Adrenal gland (tissue), 12 donors: ENCODE measurements around the gene RANGAP1. TPM values are rescaled to one million over a fixed set of nuclear protein-coding genes. Genes with fewer than 3 reads are reported as not detected.

Experiments
- DNase-seq, 7 donors: peaks; one replicate each; pipeline ENCODE4 v3.0.0-alpha.2; 2019 to 2020
- H3K27ac ChIP-seq, 5 donors: fragments of 200-600 bp; sonication (generic) in 4 of 5; 1 replicate in 3 of 5; 2 replicates in 2 of 5; pipeline versions ENCODE4 v1.5.1 to v1.8.0; 2016 to 2020; ENCODE audit warnings: mild to moderate bottlenecking in 1 of 5
- H3K27me3 ChIP-seq: fragments of 200-600 bp; 2 replicates; pipeline ENCODE4 v1.8.0; 2021
- H3K36me3 ChIP-seq, 2 donors: fragments of 200-600 bp; replicated peaks in 1 of 2; 1 replicate in 1 of 2; 2 replicates in 1 of 2; pipeline versions ENCODE4 v1.5.1 to v1.8.0; 2018 to 2022
- H3K4me1 ChIP-seq, 2 donors: fragments of 200-600 bp; replicated peaks in 1 of 2; 1 replicate in 1 of 2; 2 replicates in 1 of 2; pipeline versions ENCODE4 v1.5.1 to v1.8.0; 2018 to 2021
- H3K4me3 ChIP-seq, 4 donors: fragments of 200-600 bp; sonication (generic) in 3 of 4; one replicate each; pipeline ENCODE4 v1.5.1; 2016 to 2018
- H3K9me3 ChIP-seq, 3 donors: fragments of 200-600 bp; sonication (generic) in 1 of 3; replicated peaks in 1 of 3; 1 replicate in 2 of 3; 2 replicates in 1 of 3; pipeline versions ENCODE4 v1.5.1 to v1.8.0; 2016 to 2021
- CTCF ChIP-seq, 6 experiments: fragments of 450-650 bp in 4 of 6; fragments of 200-600 bp in 2 of 6; sonication (generic) in 1 of 6; IDR thresholded peaks; 1 replicate in 5 of 6; 2 replicates in 1 of 6; pipeline versions ENCODE4 v1.5.1 to v1.8.0; 2016 to 2021; ENCODE audit warnings: antibody characterized with exemption in 6 of 6, mild to moderate bottlenecking in 2 of 6, moderate library complexity in 1 of 6
- POLR2A ChIP-seq, 2 donors: fragments of 450-650 bp; IDR thresholded peaks; one replicate each; pipeline ENCODE4 v1.6.1; 2017; ENCODE audit warnings: antibody characterized with exemption in 2 of 2, mild to moderate bottlenecking in 2 of 2, moderate library complexity in 1 of 2
- WGBS, 4 donors: extraction: QIAGEN DNeasy Blood & Tissue Kit in 2 of 4; methylation state at CpG; one replicate each; pipeline versions ENCODE4 v1.1.5 to v1.1.7; 2013 to 2017; 5-methylcytosine and 5-hydroxymethylcytosine counted together
- intact Hi-C, 2 donors: fragments of 100-400 bp; cut with DNase I; formaldehyde crosslinking; loops; one replicate each; pipeline versions ENCODE4 v1.14.1 to v1.15.0; 2022 to 2023
- polyA plus RNA-seq, 3 donors: library from polyadenylated mRNA; stranded (reverse); fragments of 200-250 nt in 2 of 3; fragments of 350-450 nt in 1 of 3; fragmentation: Illumina TruSeq in 1 of 3; extraction: RNeasy Lipid Tissue Mini Kit (QIAGEN cat#74804) in 1 of 3; gene quantifications; one replicate each; pipeline ENCODE4 v1.2.3, GENCODE V29; 2013 to 2014
- total RNA-seq, 9 donors: library from RNA; depleted of rRNA in 4 of 9; stranded (reverse); fragments of >200 nt in 4 of 9; fragments of 120-200 nt in 1 of 9; fragmentation: NEBNext Ultra II Directional in 1 of 9; extraction: Animal tissue kit (Norgen Biotek cat#: 25700) in 1 of 9; gene quantifications; one replicate each; pipeline versions ENCODE4 v1.1.0 to v1.2.4, GENCODE V29; 2013 to 2023
- donor health status: healthy with polysubstance abuse.
- donor health status: Bipolar disorder and iron deficiency.
- donor health status: DM: yes; HTN: yes; CAD: no.
- donor health status: DM: no; HTN: no; CAD: no.
- donor health status: DM: no; HTN: no; CAD: no.
- donor health status: DM: yes; HTN: yes; CAD: no.

The RANGAP1 gene
- total and polyA plus RNA-seq, 12 donors: 56.6 to 134 (median 76.7) TPM

- peak overlapping the region; percentile 73 to 98 (median 84) for H3K27ac ChIP-seq
- no peaks in the 10 kb centered on the region for H3K9me3 ChIP-seq
- peaks cover 0 to 32% of the 10 kb centered on the region in 2 donors for H3K4me1 ChIP-seq
- H3K27me3 ChIP-seq: no peaks in the 10 kb centered on the region
- TF ChIP-seq CTCF (IDR thresholded peaks at IDR 0.05) (no peak), POLR2A (IDR thresholded peaks at IDR 0.05) (peak in 1 of 2 donors; percentile 41)
- H3K4me3 ChIP-seq: peak overlapping the region; percentile 14 to 86 (median 64)
- 0 to 2% (median 0%) methylated on average over 6 to 30 of the region's 30 CpGs for WGBS, 4 donors
- intact Hi-C loops: no loop called here
- peak; percentile 86 to 95 (median 92) for DNase-seq
- H3K36me3 ChIP-seq: peaks cover 0 to 13% of the 10 kb centered on the region in 2 donors
These were observed 557 bp downstream of the RANGAP1 start for GRCh38 chr22:41285441-41285819.

- Histone ChIP-seq H3K36me3 (peaks cover 0 to 20% of the 10 kb centered on the region in 2 donors), H3K4me1 (peaks cover 0 to 29% of the 10 kb centered on the region in 2 donors), H3K27ac (peak overlapping the region in 4 of 5 donors; percentile 73 to 98 (median 84)), H3K9me3 (no peaks in the 10 kb centered on the region), H3K4me3 (no peak overlapping the region), H3K27me3 (no peaks in the 10 kb centered on the region)
- intact Hi-C loops: no loop called here
- whole genome bisulfite sequencing, 4 donors: 82 to 89% (median 85%) methylated on average over 10 of the region's 10 CpGs
- TF ChIP-seq CTCF (IDR thresholded peaks at IDR 0.05) (no peak), POLR2A (IDR thresholded peaks at IDR 0.05) (no peak)
- DNase-seq: no peak
These were observed 1.5 kb downstream of the RANGAP1 start for GRCh38 chr22:41284465-41284864.

DNA sequence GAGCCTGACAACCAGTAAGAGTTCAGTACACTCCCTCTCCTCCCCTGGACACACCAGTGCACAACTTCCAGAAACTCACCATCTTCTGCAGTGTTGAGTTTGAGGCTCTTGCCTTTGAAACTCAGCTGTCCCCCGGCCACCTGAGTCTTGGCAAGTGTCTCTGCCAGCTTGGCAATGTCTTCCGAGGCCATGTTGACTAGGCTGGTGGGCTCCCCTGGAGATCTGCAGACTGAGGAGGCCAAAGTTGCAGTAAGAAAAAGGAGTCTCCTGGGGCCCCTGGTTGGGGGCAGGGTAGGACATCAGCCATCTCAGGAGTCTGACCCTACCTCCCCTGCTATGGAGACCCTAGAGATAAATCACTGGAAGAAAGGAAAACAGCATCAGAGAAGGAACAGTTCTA lies 5.1 kb downstream of the RANGAP1 start:
- Histone ChIP-seq H3K27me3 (no peaks in the 10 kb centered on the region), H3K4me3 (no peak overlapping the region), H3K4me1 (peaks cover 0 to 12% of the 10 kb centered on the region in 2 donors), H3K9me3 (no peaks in the 10 kb centered on the region), H3K36me3 (peaks cover 0 to 47% of the 10 kb centered on the region in 2 donors), H3K27ac (no peak overlapping the region)
- DNase-seq: no peak
- no peak for TF ChIP-seq CTCF (IDR thresholded peaks at IDR 0.05)
- no peak for TF ChIP-seq POLR2A (IDR thresholded peaks at IDR 0.05)
- intact Hi-C loops: no loop called here
- WGBS, 4 donors: 71 to 93% (median 78%) methylated on average over 2 of the region's 2 CpGs

GRCh38 chr22:41280065-41280464 lies 5.9 kb downstream of the RANGAP1 start:
- WGBS, 4 donors: 75 to 83% (median 80%) methylated on average over 3 of the region's 3 CpGs
- no peaks in the 10 kb centered on the region for H3K9me3 ChIP-seq
- no peak overlapping the region for H3K4me3 ChIP-seq
- DNase-seq: no peak
- H3K27ac ChIP-seq: no peak overlapping the region
- peaks cover 0 to 10% of the 10 kb centered on the region in 2 donors for H3K4me1 ChIP-seq
- intact Hi-C loops: no loop called here
- TF ChIP-seq POLR2A (IDR thresholded peaks at IDR 0.05) (no peak), CTCF (IDR thresholded peaks at IDR 0.05) (no peak)
- peaks cover 0 to 54% of the 10 kb centered on the region in 2 donors for H3K36me3 ChIP-seq
- no peaks in the 10 kb centered on the region for H3K27me3 ChIP-seq
